GM13976 (cell line): ENCODE results near the gene CA11.
"Not testable (repeated sequence)": the region's sequence is repeated elsewhere in the genome, so short reads cannot be mapped to it uniquely, and the experiment has no call there.

Source experiments
- DNase-seq: peaks from one replicate; pipeline ENCODE4 v3.0.0; 2012; ENCODE audit warnings: low spot score
- in situ Hi-C: fragments of 300-500 bp; cut with MboI; formaldehyde crosslinking; loops from one replicate; pipeline ENCODE4 v1.12.0; 2022; ENCODE audit warnings: low sequenced_read_pairs, mixed read lengths, inconsistent platforms; ENCODE audit not compliant: unreplicated experiment
- TF ChIP-seq, protein P1 (sequence below): IDR thresholded peaks from 2 replicates; pipeline ENCODE4 v1.5.1; 2012; ENCODE audit warnings: borderline replicate concordance, mild to moderate bottlenecking; ENCODE audit not compliant: insufficient read depth; ENCODE audit errors: extremely low read depth, missing control alignments, control extremely low read depth

Gene CA11

DNA sequence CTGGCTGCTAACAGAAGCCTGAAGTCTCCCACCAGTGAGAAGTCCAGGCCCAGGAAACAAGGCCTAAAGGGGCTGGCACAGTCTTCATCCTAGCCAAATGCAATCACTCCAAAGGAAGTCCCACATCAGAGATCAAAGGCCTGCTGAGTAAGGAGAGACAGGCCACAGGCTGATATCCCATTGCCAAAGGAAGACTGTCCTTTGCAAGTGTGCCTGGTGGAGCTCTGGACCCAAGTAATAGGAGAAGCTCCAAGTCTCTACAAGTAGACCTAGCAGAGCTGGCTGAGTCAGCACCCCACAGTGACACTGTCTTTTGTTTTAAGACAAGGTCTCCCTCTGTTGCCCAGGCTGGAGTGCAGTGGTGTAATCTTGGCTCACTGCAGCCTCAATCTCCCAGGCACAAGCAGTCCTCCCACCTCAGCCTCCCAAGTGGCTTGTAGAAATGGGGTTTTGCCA, 13.3 kb downstream of the CA11 start:
- TF ChIP-seq, protein P1, sequence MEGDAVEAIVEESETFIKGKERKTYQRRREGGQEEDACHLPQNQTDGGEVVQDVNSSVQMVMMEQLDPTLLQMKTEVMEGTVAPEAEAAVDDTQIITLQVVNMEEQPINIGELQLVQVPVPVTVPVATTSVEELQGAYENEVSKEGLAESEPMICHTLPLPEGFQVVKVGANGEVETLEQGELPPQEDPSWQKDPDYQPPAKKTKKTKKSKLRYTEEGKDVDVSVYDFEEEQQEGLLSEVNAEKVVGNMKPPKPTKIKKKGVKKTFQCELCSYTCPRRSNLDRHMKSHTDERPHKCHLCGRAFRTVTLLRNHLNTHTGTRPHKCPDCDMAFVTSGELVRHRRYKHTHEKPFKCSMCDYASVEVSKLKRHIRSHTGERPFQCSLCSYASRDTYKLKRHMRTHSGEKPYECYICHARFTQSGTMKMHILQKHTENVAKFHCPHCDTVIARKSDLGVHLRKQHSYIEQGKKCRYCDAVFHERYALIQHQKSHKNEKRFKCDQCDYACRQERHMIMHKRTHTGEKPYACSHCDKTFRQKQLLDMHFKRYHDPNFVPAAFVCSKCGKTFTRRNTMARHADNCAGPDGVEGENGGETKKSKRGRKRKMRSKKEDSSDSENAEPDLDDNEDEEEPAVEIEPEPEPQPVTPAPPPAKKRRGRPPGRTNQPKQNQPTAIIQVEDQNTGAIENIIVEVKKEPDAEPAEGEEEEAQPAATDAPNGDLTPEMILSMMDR, result no peak
- no peak for DNase-seq

DNA sequence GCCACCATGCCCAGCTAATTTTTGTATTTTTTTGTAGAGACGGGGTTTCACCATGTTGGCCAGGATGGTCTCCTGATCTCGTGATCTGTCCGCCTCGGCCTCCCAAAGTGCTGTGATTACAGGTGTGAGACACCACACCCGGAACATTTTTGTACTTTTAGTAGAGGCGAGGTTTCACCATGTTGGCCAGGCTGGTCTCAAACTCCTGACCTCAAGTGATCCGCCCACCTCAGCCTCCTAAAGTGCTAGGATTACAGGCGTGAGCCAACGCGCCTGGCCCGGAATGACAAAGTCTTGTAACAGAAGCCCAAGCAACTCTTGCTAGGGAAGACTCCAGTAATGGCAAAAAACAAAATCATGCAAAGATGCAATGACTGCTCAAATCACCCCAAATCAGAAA, 13.7 kb downstream of the CA11 start:
- DNase-seq, in situ Hi-C loops: not testable (repeated sequence)

More for the DNA sequence above, 13.3 kb downstream of the CA11 start:
- in situ Hi-C loops, result no loop called here

DNA sequence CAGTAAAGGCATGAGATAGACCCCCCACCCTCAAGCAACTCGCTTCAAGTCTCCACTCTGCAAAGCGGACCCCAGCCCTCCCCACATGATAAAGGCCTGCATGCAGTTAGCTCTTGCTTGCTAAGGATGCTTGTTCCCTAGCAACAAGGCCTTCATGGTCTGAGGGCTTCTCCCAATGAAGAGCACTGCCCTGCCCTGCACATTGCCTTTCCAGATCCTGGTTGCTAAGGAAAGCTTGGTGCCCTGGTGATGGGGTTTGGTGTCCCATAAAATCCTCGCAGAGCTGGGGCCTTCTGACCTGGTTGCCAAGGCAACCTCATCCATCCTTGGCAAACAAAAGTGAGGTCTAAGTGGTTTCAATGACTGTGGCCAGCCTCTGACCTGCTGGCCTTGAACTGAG, 14.8 kb downstream of the CA11 start:
- in situ Hi-C loops, result no loop called here
- DNase-seq, result no peak
- TF ChIP-seq, protein P1, result no peak

DNA sequence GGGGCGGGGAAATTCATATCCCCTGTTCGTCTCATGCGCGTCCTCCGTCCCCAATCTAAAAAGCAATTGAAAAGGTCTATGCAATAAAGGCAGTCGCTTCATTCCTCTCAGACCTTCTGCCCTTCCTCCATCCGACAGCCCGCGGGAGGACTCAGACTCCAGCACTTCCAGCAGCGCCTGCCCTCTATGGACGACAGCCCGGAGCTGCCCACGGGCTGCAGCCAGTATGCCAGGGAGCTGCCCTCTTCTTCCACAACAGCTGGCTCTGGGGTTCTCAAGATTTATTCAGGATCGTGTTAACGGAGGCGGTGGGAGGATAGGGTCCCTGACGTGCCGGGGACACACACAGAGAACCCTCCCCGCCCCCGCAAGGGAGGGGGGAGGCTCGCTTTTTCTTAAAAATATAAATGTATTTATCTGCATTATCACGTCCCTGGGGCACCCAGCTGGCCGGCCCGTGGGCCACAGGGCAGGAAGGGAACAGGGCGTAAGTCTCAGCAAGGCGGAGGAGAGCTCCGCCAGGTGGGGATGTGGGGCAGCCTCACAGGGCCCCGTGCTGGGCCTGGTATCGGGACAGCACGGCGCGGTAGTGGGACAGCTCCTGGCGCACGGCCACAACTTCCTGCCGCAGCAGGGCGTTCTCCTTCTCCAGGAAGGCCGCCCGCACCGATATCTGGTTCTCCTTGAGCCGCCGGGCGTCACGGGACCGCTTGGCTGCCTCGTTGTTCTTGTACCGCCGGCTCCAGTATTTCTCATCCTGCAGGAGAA, 15.5 kb downstream of the CA11 start:
- in situ Hi-C loops, result no loop called here
- no peak for DNase-seq
- TF ChIP-seq, protein P1, result no peak

DNA sequence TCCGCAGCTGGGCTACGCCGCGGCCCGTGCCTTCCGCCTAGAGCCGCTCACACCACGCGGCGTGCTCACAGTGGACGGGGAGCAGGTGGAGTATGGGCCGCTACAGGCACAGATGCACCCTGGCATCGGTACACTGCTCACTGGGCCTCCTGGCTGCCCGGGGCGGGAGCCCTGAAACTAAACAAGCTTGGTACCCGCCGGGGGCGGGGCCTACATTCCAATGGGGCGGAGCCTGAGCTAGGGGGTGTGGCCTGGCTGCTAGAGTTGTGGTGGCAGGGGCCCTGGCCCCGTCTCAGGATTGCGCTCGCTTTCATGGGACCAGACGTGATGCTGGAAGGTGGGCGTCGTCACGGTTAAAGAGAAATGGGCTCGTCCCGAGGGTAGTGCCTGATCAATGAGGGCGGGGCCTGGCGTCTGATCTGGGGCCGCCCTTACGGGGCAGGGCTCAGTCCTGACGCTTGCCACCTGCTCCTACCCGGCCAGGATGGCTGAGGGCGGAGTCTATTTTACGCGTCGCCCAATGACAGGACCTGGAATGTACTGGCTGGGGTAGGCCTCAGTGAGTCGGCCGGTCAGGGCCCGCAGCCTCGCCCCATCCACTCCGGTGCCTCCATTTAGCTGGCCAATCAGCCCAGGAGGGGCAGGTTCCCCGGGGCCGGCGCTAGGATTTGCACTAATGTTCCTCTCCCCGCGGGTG, 16.2 kb downstream of the CA11 start:
- DNase-seq, result no peak
- in situ Hi-C loops, result no loop called here
- TF ChIP-seq, protein P1, result no peak

DNA sequence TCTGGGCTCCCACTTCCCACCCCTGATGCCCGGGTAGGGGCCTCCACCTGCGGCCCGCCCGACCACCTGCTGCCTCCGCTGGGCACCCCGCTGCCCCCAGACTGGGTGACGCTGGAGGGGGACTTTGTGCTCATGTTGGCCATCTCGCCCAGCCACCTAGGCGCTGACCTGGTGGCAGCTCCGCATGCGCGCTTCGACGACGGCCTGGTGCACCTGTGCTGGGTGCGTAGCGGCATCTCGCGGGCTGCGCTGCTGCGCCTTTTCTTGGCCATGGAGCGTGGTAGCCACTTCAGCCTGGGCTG, 16.7 kb downstream of the CA11 start:
- TF ChIP-seq, protein P1, result no peak
- no peak for DNase-seq
- in situ Hi-C loops, result no loop called here
